ENCODE results near the gene MLXIP.

DNA sequence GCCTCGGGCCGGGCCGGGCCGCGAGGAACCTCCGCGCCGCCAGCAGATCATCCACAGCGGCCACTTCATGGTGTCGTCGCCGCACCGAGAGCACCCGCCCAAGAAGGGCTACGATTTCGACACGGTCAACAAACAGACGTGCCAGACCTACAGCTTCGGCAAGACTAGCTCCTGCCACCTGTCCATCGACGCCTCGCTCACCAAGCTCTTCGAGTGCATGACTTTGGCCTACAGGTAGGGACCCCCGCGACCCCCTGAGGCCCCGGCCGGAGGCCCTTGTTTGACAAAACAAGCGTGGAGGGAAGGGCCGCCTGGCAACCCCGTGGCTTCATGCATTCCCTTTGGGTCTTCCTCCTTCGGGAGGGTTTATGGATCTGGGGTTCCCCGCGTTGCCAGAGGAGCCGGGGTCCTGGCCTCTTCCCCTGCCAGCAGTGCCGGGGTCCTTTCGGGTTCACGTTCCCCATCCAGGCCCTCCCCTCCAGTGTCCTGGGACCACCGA, 526 bp downstream of the MLXIP start:
- TF ChIP-seq RAD21 (IDR thresholded peaks at IDR 0.05; ENCODE audit: low read length) (no peak), POLR2A (IDR thresholded peaks at IDR 0.05; ENCODE audit: low read depth, low read length) (no peak), MXI1 (IDR thresholded peaks at IDR 0.05; ENCODE audit: borderline replicate concordance, low read depth, low read length) (no peak), MAFK (IDR thresholded peaks at IDR 0.05; ENCODE audit: low read depth, low read length) (no peak), BHLHE40 (IDR thresholded peaks at IDR 0.05; ENCODE audit: low read depth, low read length) (no peak), CEBPB (IDR thresholded peaks at IDR 0.05; ENCODE audit: low read depth, low read length) (peak; percentile 36; the same call in 1 of the 2 replicates), RCOR1 (IDR thresholded peaks at IDR 0.05; ENCODE audit: insufficient replicate concordance, low read length) (no peak)
- TF ChIP-seq, protein P1, sequence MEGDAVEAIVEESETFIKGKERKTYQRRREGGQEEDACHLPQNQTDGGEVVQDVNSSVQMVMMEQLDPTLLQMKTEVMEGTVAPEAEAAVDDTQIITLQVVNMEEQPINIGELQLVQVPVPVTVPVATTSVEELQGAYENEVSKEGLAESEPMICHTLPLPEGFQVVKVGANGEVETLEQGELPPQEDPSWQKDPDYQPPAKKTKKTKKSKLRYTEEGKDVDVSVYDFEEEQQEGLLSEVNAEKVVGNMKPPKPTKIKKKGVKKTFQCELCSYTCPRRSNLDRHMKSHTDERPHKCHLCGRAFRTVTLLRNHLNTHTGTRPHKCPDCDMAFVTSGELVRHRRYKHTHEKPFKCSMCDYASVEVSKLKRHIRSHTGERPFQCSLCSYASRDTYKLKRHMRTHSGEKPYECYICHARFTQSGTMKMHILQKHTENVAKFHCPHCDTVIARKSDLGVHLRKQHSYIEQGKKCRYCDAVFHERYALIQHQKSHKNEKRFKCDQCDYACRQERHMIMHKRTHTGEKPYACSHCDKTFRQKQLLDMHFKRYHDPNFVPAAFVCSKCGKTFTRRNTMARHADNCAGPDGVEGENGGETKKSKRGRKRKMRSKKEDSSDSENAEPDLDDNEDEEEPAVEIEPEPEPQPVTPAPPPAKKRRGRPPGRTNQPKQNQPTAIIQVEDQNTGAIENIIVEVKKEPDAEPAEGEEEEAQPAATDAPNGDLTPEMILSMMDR (conservative IDR thresholded peaks at IDR 0.05; ENCODE audit: low read depth, low read length), result no peak
- TF ChIP-seq, protein P2, sequence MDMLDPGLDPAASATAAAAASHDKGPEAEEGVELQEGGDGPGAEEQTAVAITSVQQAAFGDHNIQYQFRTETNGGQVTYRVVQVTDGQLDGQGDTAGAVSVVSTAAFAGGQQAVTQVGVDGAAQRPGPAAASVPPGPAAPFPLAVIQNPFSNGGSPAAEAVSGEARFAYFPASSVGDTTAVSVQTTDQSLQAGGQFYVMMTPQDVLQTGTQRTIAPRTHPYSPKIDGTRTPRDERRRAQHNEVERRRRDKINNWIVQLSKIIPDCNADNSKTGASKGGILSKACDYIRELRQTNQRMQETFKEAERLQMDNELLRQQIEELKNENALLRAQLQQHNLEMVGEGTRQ (IDR thresholded peaks at IDR 0.05; ENCODE audit: low read depth, low read length), result no peak
- TF ChIP-seq, protein P3, sequence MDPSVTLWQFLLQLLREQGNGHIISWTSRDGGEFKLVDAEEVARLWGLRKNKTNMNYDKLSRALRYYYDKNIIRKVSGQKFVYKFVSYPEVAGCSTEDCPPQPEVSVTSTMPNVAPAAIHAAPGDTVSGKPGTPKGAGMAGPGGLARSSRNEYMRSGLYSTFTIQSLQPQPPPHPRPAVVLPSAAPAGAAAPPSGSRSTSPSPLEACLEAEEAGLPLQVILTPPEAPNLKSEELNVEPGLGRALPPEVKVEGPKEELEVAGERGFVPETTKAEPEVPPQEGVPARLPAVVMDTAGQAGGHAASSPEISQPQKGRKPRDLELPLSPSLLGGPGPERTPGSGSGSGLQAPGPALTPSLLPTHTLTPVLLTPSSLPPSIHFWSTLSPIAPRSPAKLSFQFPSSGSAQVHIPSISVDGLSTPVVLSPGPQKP (IDR thresholded peaks at IDR 0.05; ENCODE audit: borderline replicate concordance, low read depth, low read length), result no peak

Measured in IMR-90 (cell line).